HepG2 (cell line): ENCODE data around the gene JMJD6. TPM values are rescaled to one million over a fixed set of nuclear protein-coding genes. Genes with fewer than 3 reads are reported as not detected.
A peak's percentile ranks its signal among the peaks of the same experiment; 100 is the strongest.

ENCODE experiments used
- CBX2 ChIP-seq, 2 experiments: fragments of 200-600 bp in 1 of 2; sonication (generic); formaldehyde crosslinking in 1 of 2; IDR thresholded peaks; 2 replicates each; pipeline versions ENCODE4 v1.7.0 to v1.8.1; 2018 to 2022; ENCODE audit warnings: low read depth in 2 of 2, low read length in 1 of 2, mild to moderate bottlenecking in 1 of 2, missing genetic modification reagents in 1 of 2
- GTF2F1 ChIP-seq: fragments of 150-350 bp; IDR thresholded peaks from 2 replicates; pipeline ENCODE4 v1.6.1; 2014; ENCODE audit warnings: low read length
- HNRNPLL ChIP-seq: fragments of 200-400 bp; formaldehyde crosslinking; IDR thresholded peaks from 2 replicates; pipeline ENCODE4 v1.6.1; 2017; ENCODE audit warnings: mild to moderate bottlenecking, low read depth, low read length; ENCODE audit not compliant: poor library complexity, severe bottlenecking
- PAX8 ChIP-seq: sonication (generic); formaldehyde crosslinking; IDR thresholded peaks from 2 replicates; pipeline ENCODE4 v1.8.0; 2022; ENCODE audit warnings: mild to moderate bottlenecking, missing genetic modification reagents, borderline replicate concordance
- RNF2 ChIP-seq: fragments of 450-650 bp; conservative IDR thresholded peaks from 2 replicates; pipeline ENCODE4 v1.6.1; 2016; ENCODE audit warnings: low read depth
- SNAI1 ChIP-seq: sonication (generic); formaldehyde crosslinking; IDR thresholded peaks from 2 replicates; pipeline ENCODE4 v1.5.0; 2020; ENCODE audit warnings: mild to moderate bottlenecking, missing genetic modification reagents, borderline replicate concordance
- ZBTB20 ChIP-seq: sonication (generic); formaldehyde crosslinking; IDR thresholded peaks from 2 replicates; pipeline ENCODE4 v1.8.1; 2023; ENCODE audit warnings: missing genetic modification reagents, low read depth, mild to moderate bottlenecking, borderline replicate concordance
- ZFP82 ChIP-seq: sonication (generic); formaldehyde crosslinking; IDR thresholded peaks from 2 replicates; pipeline ENCODE4 v1.5.1; 2020; ENCODE audit warnings: mild to moderate bottlenecking, missing genetic modification reagents, borderline replicate concordance
- ZNF101 ChIP-seq: sonication (generic); formaldehyde crosslinking; IDR thresholded peaks from 2 replicates; pipeline ENCODE4 v1.4.0; 2020; ENCODE audit warnings: mild to moderate bottlenecking, low read depth, missing genetic modification reagents, borderline replicate concordance
- ZNF234 ChIP-seq: sonication (generic); formaldehyde crosslinking; conservative IDR thresholded peaks from 2 replicates; pipeline ENCODE4 v1.5.1; 2020; ENCODE audit warnings: mild to moderate bottlenecking, missing genetic modification reagents
- ZNF629 ChIP-seq: sonication (generic); formaldehyde crosslinking; conservative IDR thresholded peaks from 2 replicates; pipeline ENCODE4 v1.5.0; 2020; ENCODE audit warnings: missing genetic modification reagents
- ZNF75D ChIP-seq: sonication (generic); formaldehyde crosslinking; IDR thresholded peaks from 2 replicates; pipeline ENCODE4 v1.8.1; 2023; ENCODE audit warnings: missing genetic modification reagents, mild to moderate bottlenecking, borderline replicate concordance
- polyA plus RNA-seq, 8 experiments: library from polyadenylated mRNA; depleted of rRNA in 3 of 8; stranded (reverse) in 7 of 8; unstranded in 1 of 8; fragments of >200 nt; fragmentation: Illumina TruSeq in 4 of 8; extraction: Trizol in 4 of 8; gene quantifications; 2 replicates each; pipeline versions ENCODE4 v1.2.1 to v1.2.3, GENCODE V29; 2011 to 2016; ENCODE audit warnings: low read depth in 4 of 8, missing spikeins in 1 of 8, mixed read lengths in 1 of 8; ENCODE audit not compliant: insufficient read depth in 1 of 8
- total RNA-seq, 5 experiments: library from RNA; depleted of rRNA; stranded (reverse); fragments of >200 nt; fragmentation: Illumina TruSeq; extraction: Trizol; gene quantifications; 2 replicates each; pipeline ENCODE4 v1.2.3, GENCODE V29; 2016; ENCODE audit warnings: low read depth in 1 of 5
- TF ChIP-seq, protein P1 (sequence below): sonication (generic); formaldehyde crosslinking; IDR thresholded peaks from 2 replicates; pipeline ENCODE4 v1.4.0; 2020; ENCODE audit warnings: mild to moderate bottlenecking, missing genetic modification reagents
- TF ChIP-seq, protein P2 (sequence below): sonication (generic); formaldehyde crosslinking; conservative IDR thresholded peaks from 2 replicates; pipeline ENCODE4 v1.4.0; 2020; ENCODE audit warnings: missing genetic modification reagents
- TF ChIP-seq, protein P3 (sequence below): sonication (generic); formaldehyde crosslinking; IDR thresholded peaks from 2 replicates; pipeline ENCODE4 v1.4.0; 2020; ENCODE audit warnings: low read depth, missing genetic modification reagents
- TF ChIP-seq, protein P4 (sequence below): sonication (generic); formaldehyde crosslinking; IDR thresholded peaks from 2 replicates; pipeline ENCODE4 v1.4.0; 2020; ENCODE audit warnings: missing genetic modification reagents
- TF ChIP-seq, protein P5 (sequence below): sonication (generic); formaldehyde crosslinking; IDR thresholded peaks from 2 replicates; pipeline ENCODE4 v1.8.0; 2022; ENCODE audit warnings: missing genetic modification reagents, mild to moderate bottlenecking, inconsistent platforms, borderline replicate concordance

Gene JMJD6
- total and polyA plus RNA-seq, 2 of the 13 experiments (the other 11 are each of a cell fraction or from before 2014, with no cell fraction given), result 33.6 to 41.0 TPM

DNA sequence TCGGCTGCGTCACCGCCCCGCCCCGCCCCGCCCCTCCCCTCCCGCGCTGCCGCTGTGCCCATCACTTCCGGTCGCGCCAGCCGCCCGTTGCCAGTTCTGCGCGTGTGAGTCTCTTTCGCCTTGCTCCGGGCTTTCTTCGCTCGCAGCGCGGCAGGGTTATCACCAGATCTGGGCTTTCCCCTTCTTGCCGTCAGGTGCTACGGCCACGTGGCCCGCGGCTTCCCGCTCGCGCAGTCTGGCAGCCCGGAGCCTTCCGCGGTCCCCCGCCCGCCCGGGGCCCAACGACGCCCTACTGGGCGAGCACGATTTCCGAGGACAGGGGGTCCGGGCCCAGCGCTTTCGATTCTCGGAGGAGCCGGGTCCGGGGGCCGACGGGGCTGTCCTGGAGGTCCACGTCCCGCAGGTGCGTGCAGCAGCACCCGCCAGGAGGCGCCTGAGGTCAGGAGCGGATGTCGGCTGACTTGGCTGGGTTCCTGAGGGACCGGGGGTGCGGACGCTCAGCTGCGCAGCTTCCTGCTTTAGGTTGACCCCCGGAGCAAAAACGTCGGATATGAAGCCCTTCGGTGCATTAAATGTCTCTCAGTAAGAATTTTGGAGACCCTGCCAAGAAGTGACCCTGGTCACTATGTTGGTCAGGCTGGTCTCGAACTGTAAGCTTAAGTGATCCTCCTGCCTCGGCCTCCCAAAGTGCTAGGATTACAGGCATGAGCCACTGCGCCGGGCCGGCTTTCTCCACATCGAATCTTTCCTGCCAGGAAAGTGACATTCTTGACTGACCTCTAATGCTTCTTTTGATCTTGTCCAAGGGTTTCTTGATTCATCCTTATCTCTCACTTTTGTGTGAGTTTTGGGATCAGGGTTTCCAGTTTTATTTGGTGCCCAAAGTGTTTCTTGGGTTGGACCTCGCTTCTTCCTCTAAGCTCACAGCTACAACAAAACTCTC lies 641 bp upstream of the JMJD6 start, which contains the start of gene METTL23 (continued):
- TF ChIP-seq, protein P1, sequence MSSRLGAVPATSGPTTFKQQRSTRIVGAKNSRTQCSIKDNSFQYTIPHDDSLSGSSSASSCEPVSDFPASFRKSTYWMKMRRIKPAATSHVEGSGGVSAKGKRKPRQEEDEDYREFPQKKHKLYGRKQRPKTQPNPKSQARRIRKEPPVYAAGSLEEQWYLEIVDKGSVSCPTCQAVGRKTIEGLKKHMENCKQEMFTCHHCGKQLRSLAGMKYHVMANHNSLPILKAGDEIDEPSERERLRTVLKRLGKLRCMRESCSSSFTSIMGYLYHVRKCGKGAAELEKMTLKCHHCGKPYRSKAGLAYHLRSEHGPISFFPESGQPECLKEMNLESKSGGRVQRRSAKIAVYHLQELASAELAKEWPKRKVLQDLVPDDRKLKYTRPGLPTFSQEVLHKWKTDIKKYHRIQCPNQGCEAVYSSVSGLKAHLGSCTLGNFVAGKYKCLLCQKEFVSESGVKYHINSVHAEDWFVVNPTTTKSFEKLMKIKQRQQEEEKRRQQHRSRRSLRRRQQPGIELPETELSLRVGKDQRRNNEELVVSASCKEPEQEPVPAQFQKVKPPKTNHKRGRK (CRISPR knock-in tag), result 0 out of 2 replicates have a peak, but pooled peaks have one; percentile 34
- TF ChIP-seq ZFP82, result peak; percentile 94
- TF ChIP-seq, protein P2, sequence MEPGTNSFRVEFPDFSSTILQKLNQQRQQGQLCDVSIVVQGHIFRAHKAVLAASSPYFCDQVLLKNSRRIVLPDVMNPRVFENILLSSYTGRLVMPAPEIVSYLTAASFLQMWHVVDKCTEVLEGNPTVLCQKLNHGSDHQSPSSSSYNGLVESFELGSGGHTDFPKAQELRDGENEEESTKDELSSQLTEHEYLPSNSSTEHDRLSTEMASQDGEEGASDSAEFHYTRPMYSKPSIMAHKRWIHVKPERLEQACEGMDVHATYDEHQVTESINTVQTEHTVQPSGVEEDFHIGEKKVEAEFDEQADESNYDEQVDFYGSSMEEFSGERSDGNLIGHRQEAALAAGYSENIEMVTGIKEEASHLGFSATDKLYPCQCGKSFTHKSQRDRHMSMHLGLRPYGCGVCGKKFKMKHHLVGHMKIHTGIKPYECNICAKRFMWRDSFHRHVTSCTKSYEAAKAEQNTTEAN (CRISPR knock-in tag), result no peak
- no peak for TF ChIP-seq GTF2F1
- no peak for TF ChIP-seq CBX2 (IDR thresholded peaks at IDR 0.05; ENCODE audit: low read depth, low read length)
- TF ChIP-seq CBX2 (CRISPR knock-in tag; IDR thresholded peaks at IDR 0.05; ENCODE audit: low read depth), result no peak
- no peak for TF ChIP-seq PAX8
- TF ChIP-seq, protein P3, sequence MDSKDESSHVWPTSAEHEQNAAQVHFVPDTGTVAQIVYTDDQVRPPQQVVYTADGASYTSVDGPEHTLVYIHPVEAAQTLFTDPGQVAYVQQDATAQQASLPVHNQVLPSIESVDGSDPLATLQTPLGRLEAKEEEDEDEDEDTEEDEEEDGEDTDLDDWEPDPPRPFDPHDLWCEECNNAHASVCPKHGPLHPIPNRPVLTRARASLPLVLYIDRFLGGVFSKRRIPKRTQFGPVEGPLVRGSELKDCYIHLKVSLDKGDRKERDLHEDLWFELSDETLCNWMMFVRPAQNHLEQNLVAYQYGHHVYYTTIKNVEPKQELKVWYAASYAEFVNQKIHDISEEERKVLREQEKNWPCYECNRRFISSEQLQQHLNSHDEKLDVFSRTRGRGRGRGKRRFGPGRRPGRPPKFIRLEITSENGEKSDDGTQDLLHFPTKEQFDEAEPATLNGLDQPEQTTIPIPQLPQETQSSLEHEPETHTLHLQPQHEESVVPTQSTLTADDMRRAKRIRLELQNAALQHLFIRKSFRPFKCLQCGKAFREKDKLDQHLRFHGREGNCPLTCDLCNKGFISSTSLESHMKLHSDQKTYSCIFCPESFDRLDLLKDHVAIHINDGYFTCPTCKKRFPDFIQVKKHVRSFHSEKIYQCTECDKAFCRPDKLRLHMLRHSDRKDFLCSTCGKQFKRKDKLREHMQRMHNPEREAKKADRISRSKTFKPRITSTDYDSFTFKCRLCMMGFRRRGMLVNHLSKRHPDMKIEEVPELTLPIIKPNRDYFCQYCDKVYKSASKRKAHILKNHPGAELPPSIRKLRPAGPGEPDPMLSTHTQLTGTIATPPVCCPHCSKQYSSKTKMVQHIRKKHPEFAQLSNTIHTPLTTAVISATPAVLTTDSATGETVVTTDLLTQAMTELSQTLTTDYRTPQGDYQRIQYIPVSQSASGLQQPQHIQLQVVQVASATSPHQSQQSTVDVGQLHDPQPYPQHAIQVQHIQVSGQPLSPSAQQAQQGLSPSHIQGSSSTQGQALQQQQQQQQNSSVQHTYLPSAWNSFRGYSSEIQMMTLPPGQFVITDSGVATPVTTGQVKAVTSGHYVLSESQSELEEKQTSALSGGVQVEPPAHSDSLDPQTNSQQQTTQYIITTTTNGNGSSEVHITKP (CRISPR knock-in tag), result peak; percentile 38; the same call in 1 of the 2 replicates
- no peak for TF ChIP-seq ZNF629 (CRISPR knock-in tag)
- no peak for TF ChIP-seq ZNF75D (CRISPR knock-in tag)
- no peak for TF ChIP-seq HNRNPLL
- TF ChIP-seq ZBTB20, result no peak
- no peak for TF ChIP-seq SNAI1
- no peak; the same call in 1 of the 2 replicates for TF ChIP-seq ZNF234
- TF ChIP-seq, protein P4, sequence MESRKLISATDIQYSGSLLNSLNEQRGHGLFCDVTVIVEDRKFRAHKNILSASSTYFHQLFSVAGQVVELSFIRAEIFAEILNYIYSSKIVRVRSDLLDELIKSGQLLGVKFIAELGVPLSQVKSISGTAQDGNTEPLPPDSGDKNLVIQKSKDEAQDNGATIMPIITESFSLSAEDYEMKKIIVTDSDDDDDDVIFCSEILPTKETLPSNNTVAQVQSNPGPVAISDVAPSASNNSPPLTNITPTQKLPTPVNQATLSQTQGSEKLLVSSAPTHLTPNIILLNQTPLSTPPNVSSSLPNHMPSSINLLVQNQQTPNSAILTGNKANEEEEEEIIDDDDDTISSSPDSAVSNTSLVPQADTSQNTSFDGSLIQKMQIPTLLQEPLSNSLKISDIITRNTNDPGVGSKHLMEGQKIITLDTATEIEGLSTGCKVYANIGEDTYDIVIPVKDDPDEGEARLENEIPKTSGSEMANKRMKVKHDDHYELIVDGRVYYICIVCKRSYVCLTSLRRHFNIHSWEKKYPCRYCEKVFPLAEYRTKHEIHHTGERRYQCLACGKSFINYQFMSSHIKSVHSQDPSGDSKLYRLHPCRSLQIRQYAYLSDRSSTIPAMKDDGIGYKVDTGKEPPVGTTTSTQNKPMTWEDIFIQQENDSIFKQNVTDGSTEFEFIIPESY, result no peak
- no peak for TF ChIP-seq ZNF101
- TF ChIP-seq, protein P5, sequence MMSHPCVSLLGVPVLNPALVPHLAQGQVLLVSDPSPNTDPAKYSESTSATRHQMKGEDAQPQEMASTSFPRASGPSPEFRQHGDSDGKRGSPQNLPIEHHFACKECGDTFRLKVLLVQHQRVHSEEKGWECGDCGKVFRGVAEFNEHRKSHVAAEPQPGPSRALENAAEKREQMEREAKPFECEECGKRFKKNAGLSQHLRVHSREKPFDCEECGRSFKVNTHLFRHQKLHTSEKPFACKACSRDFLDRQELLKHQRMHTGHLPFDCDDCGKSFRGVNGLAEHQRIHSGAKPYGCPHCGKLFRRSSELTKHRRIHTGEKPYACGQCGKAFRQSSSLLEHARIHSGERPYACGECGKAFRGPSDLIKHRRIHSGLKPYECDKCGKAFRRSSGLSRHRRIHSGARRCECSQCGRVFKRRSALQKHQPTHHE (CRISPR knock-in tag), result no peak
- TF ChIP-seq RNF2, result peak; percentile 69; the same call in 1 of the 2 replicates
